Measurements from ENCODE around the gene RAD54L2.
"Not testable (repeated sequence)": the region's sequence is repeated elsewhere in the genome, so short reads cannot be mapped to it uniquely, and the experiment has no call there.

RAD54L2 gene

GRCh38 chr3:51544011-51544775, 5.7 kb downstream of the RAD54L2 start:
- DNase-seq, result no peak

GRCh38 chr3:51547274-51547673, 8.8 kb downstream of the RAD54L2 start:
- no peak for DNase-seq

GRCh38 chr3:51549311-51549710, 10.8 kb downstream of the RAD54L2 start:
- no peak for DNase-seq

GRCh38 chr3:51550080-51550819, 11.7 kb downstream of the RAD54L2 start:
- DNase-seq, result no peak

- no peak for DNase-seq
Observed at GRCh38 chr3:51557993-51558392, 19.5 kb downstream of the RAD54L2 start.

GRCh38 chr3:51559411-51559888, 20.9 kb downstream of the RAD54L2 start:
- no peak for DNase-seq

- DNase-seq, result no peak
Observed at GRCh38 chr3:51559961-51560360, 21.4 kb downstream of the RAD54L2 start.

GRCh38 chr3:51562403-51562802, 23.9 kb downstream of the RAD54L2 start:
- not testable (repeated sequence) for DNase-seq

GRCh38 chr3:51568036-51568435, 29.5 kb downstream of the RAD54L2 start:
- DNase-seq, result peak in 2 of 14 donors; percentile 1 to 35

GRCh38 chr3:51568996-51569395, 30.5 kb downstream of the RAD54L2 start:
- no peak for DNase-seq

GRCh38 chr3:51578238-51578637, 39.7 kb downstream of the RAD54L2 start:
- no peak for DNase-seq

GRCh38 chr3:51580418-51580817, 41.9 kb downstream of the RAD54L2 start:
- DNase-seq, result no peak

GRCh38 chr3:51581524-51581923, 43.0 kb downstream of the RAD54L2 start:
- DNase-seq, result no peak

GRCh38 chr3:51585197-51585596, 46.7 kb downstream of the RAD54L2 start:
- peak in 1 of 14 donors; percentile 2 for DNase-seq

GRCh38 chr3:51585871-51586270, 47.4 kb downstream of the RAD54L2 start:
- DNase-seq, result no peak
